MM.1S (cell line): Measurements from ENCODE around the gene TCHP.

Experiments
- CTCF ChIP-seq: fragments of 300-600 bp; sonication (generic); IDR thresholded peaks from 2 replicates; pipeline ENCODE4 v1.5.1; 2016; ENCODE audit warnings: antibody characterized with exemption, low read length, mixed read lengths
- EZH2 ChIP-seq: fragments of 300-600 bp; sonication (generic); optimal IDR thresholded peaks from 2 replicates; pipeline ENCODE3; 2017; ENCODE audit warnings: low read depth, mild to moderate bottlenecking, antibody characterized with exemption, low read length, mixed read lengths

GRCh38 chr12:109880043-109880931 is 19.8 kb upstream of the TCHP start, which contains the start of gene GLTP:
- TF ChIP-seq CTCF (no peak), EZH2 (no peak)
